ENCODE measurements around the gene RANBP17. TPM values are rescaled to one million over a fixed set of nuclear protein-coding genes. Genes with fewer than 3 reads are reported as not detected.

The RANBP17 gene
- total and polyA plus RNA-seq, 4 experiments from 2014 or later, result not detected

GRCh38 chr5:171344936-171345608 lies 483.3 kb downstream of the RANBP17 start:
- no peak overlapping the region for H3K27ac Mint-ChIP-seq
- ChIA-PET POLR2A (ENCODE audit: partially characterized antibody) (no interaction called here), CTCF (ENCODE audit: partially characterized antibody) (interaction anchor here (1.3 kb wide), 1 partner anchor 13 kb away, joined by 3 read pairs; no protein-coding TSS in a partner anchor)

More at GRCh38 chr5:171344936-171345608, 483.3 kb downstream of the RANBP17 start:
- Mint-ChIP-seq H3K36me3 (no peaks in the 10 kb centered on the region), H3K9me3 (no peaks in the 10 kb centered on the region), H3K4me3 (no peak overlapping the region), H3K4me1 (no peaks in the 10 kb centered on the region), H3K27me3 (peaks cover 0 to 11% of the 10 kb centered on the region in 2 donors)
- Histone ChIP-seq H3K9me3 (ENCODE audit: control insufficient read depth in 1 of 2, low read length in 2 of 2) (no peaks in the 10 kb centered on the region), H3K27me3 (ENCODE audit: insufficient read depth, low read length) (no peaks in the 10 kb centered on the region), H3K27ac (ENCODE audit: low read depth, low read length) (no peak overlapping the region), H3K4me3 (ENCODE audit: low read length in 2 of 2) (no peak overlapping the region), H3K36me3 (ENCODE audit: insufficient read depth, low read length) (no peaks in the 10 kb centered on the region), H3K4me1 (ENCODE audit: insufficient read depth, low read length) (no peaks in the 10 kb centered on the region)
- intact Hi-C loops (cut with micrococcal nuclease), result loop anchor here (5.0 to 10.0 kb wide), 2 partner anchors 358 to 910 kb away; no protein-coding TSS in a partner anchor
- no peak for DNase-seq

Other genes starting within 250 kb of the RANBP17 start
- gene GABRP, start 78.3 kb upstream of the RANBP17 start, total RNA-seq, result not detected
- not detected for gene GABRP, start 78.3 kb upstream of the RANBP17 start, polyA plus RNA-seq